ENCODE data around the gene LRRC26.
"Not testable (repeated sequence)": the region's sequence is repeated elsewhere in the genome, so short reads cannot be mapped to it uniquely, and the experiment has no call there.

- TF ChIP-seq EP300, CTCF, POLR2AphosphoS5 (IDR thresholded peaks at IDR 0.05): not testable (repeated sequence)
Measured at GRCh38 chr9:137123952-137124462, 45.8 kb downstream of the LRRC26 start.

All from sigmoid colon (tissue), 4 donors.